Medulla oblongata (tissue), 1 donor: ENCODE results near the gene SPRY4.
"Not testable (repeated sequence)": the region's sequence is repeated elsewhere in the genome, so short reads cannot be mapped to it uniquely, and the experiment has no call there.

Source experiments
- DNase-seq: peaks from one replicate; pipeline ENCODE4 v3.0.0-alpha.2; 2015; ENCODE audit errors: extremely low spot score

The SPRY4 gene, protein sequence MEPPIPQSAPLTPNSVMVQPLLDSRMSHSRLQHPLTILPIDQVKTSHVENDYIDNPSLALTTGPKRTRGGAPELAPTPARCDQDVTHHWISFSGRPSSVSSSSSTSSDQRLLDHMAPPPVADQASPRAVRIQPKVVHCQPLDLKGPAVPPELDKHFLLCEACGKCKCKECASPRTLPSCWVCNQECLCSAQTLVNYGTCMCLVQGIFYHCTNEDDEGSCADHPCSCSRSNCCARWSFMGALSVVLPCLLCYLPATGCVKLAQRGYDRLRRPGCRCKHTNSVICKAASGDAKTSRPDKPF

GRCh38 chr5:142324871-142325724, at the start of gene SPRY4:
TSS of gene SPRY4 (minus strand) at chr5:142325021. CDS start at chr5:142315108, 9,913 bp downstream.
- DNase-seq, result peak; percentile 93

DNA sequence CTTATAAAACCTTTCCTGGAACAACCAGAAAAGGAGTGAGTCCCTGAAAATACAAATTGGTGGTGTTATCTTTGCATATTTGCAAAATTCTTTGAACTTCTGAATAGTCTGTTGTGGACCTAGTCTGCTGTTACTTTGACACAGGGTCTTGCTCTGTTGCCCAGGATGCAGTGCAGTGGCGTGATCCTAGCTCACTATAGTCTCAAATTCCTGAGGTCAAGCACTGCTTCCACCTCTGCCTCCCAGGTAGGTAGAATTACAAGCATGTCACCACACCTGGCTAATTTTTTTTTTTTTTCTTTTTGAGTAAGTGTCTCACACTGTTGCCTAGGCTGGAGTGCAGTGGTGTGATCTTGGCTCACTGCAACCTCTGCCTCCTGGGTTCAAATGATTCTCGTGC, 43.7 kb upstream of the SPRY4 start:
- DNase-seq, result no peak

DNA sequence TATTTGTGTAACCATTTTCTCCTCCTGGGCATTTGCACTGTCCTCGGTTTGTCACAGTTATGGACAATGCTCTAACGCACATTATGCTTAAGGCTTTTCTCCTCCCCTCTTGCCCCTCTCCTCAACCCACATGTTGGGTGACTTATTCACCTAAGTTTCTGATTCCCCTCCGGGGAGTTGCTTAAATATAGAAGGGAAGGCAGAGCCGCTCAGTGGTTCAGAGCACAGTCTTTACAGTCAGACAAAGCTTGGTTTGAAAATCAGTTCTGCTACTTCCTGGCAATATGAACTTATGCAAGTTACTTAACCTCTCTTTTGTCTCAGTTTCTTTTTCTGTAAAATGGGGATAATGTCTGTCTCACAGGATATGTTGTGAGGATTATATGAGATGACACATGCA, 41.2 kb upstream of the SPRY4 start:
- no peak for DNase-seq

- DNase-seq, result no peak
These were observed 39.7 kb upstream of the SPRY4 start for GRCh38 chr5:142364251-142365145.

GRCh38 chr5:142363619-142363963, 38.8 kb upstream of the SPRY4 start:
- no peak for DNase-seq

- not testable (repeated sequence) for DNase-seq
These were observed 37.4 kb upstream of the SPRY4 start for GRCh38 chr5:142362193-142362592.

- no peak for DNase-seq
These were observed 35.8 kb upstream of the SPRY4 start for GRCh38 chr5:142360607-142361120.

DNA sequence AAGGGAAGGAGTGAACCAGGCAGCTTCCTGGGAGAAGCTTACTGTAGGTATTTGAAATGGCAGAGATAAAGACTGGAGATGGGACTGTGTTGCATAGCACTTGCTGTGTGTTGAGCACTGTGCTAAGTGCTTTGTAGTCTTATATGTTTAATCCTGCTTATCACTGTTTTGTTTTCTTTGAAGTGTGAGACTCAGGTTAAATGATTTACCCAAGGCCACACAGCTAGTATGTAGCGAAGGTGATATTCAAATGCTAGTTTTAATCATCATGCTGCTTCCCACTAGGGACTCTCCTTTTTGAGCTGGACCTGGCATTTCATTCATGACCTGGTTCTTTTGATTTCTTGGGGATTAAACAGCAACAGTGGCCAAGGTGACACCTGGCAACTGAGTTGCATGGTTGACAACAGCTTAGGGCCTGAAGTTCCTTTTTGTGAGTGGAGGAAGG, 35.3 kb upstream of the SPRY4 start:
- no peak for DNase-seq

DNA sequence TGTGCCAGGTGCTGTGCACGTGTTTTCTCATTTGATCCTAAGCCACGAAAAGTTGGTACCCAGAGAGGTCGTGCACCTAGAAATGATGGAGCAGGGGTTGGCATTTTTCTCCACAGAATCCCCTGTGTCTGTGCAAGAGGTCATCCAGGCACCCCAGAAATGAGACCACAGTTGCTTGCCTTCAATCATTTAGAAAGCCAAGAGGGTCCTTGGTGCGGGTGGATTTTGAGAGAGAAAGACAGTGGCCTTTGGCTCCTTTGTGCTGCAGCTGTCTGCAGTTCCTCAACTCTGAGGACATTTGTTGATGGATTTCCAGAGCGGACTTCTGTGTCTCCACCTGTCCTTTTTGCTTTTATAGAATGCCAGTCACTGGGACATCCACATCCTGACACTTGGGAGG, 33.8 kb upstream of the SPRY4 start:
- no peak for DNase-seq

DNA sequence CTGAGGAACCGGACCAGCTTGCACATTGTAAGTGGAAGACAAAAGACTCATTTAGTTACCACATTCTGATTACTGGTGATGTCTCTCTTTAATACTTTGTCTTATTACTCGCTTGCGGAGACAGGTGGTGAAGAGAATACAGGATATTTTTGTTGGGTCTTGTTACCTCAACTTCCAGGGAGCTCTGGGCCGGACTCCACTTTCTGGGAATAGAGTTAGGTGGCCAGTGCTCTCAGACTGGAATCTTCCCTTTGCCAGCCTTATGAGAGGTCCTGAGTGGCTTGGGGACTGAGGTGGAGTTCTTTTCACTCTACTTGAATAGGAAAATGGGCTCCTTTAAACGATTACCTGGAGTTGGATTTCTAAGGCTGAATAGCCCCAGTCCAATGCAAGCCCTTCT, 33.3 kb upstream of the SPRY4 start:
- no peak for DNase-seq

DNA sequence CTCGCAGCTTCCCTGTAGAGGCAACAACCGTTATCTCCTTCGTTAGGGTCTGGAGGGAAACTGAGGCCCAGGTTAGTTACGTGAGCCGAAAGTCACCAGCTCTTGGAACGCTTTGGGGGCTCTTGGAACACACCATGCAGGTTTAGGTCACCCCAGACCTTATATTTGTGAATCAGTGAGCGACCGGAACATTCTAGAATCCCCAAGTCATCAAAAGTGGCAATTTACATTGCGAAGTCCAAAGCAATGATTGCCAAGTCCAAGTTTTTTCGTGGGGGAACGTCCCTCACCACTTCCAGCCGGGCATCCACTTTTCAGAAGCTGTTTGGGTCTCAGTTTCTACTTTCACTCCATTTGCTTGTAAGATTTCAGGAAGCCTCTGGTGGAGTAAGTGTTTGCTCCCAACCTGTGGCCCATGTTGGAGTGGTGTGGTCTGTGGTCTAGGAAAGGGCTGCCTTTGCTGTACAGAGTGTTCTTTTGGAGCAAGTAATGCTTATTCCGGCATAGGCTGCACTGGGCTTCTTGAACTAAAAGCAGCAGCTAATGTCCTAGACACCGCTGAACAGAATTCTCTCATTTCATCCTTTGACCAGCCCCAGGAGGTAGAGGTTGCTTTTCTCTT, 32.8 kb upstream of the SPRY4 start:
- no peak for DNase-seq

DNA sequence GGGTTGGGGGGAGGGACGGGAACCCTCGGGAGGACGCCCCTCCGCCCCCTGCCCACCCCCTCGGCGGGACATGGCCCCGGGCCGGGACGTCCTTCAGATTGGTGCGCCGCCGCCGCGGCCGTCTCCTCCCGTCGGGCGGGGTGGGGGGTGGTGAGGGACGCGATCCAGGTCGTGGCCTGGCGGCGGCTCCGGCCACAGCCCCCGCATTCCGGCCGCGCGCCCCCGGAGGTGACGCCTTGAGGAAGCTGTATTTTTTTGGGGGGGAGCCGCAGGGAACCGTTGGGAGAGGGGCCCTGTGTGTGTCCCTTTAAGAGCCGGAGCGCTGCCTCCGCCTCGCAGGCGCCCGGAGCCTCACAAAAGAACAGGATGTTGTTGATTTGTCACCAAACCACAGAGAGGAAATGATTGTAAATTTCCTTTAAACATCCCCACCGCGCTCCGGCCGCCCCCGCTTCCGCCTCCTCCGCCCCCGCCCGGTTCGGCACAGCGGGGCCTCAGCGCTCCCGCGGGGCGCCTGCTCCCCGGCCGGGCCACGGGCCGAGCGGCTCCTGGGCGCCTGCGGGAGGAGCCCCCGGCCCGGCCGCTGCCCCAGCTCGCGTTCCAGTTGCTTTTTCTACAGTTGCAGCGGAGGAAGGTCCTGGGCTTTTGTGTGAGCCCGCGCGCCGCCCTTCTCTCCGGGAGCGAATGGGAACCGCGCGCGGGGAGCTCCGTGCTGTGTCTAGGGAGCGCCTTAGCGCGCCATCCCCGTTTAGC, 32.1 kb upstream of the SPRY4 start:
- peak; percentile 73 for DNase-seq

GRCh38 chr5:142356349-142356715, 31.5 kb upstream of the SPRY4 start:
- no peak for DNase-seq

GRCh38 chr5:142353071-142353472, 28.3 kb upstream of the SPRY4 start:
- DNase-seq, result no peak

GRCh38 chr5:142350021-142350420, 25.2 kb upstream of the SPRY4 start:
- no peak for DNase-seq

GRCh38 chr5:142346706-142347105, 21.9 kb upstream of the SPRY4 start:
- DNase-seq, result no peak

DNA sequence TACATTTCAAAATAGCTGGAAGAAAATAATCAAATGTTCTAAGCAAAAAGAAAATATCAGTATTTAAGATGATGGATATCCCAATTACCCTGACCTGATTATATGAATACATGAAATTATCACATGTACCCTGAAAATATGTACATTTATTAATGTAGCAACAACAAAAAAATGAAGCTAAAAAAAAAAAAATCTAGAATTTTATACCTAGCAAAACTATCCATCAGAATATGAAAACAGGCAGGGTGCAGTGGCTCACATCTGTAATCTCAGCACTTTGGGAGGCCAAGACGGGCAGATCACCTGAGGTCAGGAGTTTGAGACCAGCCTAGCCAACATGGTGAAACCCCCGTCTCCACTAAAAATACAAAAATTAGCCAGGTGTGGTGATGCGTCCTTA, 20.1 kb upstream of the SPRY4 start:
- DNase-seq, result not testable (repeated sequence)

- no peak for DNase-seq
These were observed 18.7 kb upstream of the SPRY4 start for GRCh38 chr5:142343531-142343930.

GRCh38 chr5:142342128-142342981, 17.5 kb upstream of the SPRY4 start:
- no peak for DNase-seq

DNA sequence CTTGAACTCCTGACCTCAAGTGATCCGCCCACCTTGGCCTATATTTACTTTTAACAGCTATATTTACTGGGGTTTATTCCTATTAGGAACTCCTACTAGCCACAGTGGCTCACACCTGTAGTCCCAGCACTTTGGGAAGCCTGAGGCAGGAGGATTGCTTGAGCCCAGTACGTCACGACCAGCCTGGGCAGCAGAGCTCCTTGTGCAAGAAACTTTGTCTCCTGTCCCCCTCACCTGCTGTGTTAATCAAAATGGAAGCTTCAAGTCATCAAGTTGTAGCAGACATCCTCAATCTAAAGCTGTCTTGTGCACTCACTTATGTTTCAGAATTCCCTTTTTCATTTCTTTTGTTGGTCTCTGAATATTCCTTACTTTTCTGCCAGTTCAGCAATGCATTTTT, 15.0 kb upstream of the SPRY4 start:
- DNase-seq, result no peak
